HG03460 (cell line): ENCODE results near the gene SRI.
"Not testable (repeated sequence)": the region's sequence is repeated elsewhere in the genome, so short reads cannot be mapped to it uniquely, and the experiment has no call there.

ENCODE experiments used
- ATAC-seq: cut with Tn5 transposase; IDR thresholded peaks from one replicate; pipeline ENCODE4 v1.9.1; 2021; ENCODE audit not compliant: unreplicated experiment

Gene SRI

DNA sequence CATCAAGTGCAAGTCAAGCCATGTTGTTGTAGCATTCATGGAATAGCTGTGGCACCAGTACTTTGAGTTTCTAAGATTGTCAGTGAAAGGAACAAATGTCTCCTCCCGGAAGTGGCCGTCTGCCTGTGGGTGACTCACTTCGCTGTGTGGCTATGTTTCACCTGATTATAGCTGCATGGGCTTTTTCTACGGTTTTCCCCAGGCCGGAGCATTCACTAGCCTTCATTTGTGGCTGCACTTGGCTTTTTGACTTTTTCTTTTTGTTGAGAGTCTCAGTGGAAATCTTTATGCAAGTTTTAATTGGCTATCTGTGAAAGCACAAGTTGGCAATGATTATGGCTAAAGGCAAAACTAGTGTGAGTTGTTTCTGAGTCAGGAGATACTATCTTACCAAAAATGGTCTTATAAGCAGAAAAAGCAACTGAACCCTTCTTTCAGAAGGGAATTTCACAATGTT is 35.0 kb downstream of the SRI start:
- no peak for ATAC-seq

DNA sequence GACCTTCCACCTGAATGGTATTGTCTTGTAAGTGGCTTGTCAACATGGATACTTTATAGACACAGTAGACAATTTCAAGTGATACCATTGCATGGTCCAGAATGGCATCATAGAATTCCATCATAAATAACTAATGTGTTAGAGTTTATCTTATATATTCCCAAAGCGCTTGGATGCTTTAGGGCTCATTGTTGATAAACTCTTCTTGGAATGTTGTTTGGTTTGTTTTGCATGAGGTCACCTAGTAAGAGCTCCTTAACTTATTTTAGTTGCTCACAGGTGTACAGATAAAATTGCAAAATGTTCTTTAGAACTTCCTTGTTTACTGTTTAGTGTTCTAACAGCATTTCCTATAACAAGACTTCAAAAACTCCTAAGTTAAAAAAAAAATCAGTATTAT is 36.8 kb downstream of the SRI start:
- ATAC-seq, result no peak

DNA sequence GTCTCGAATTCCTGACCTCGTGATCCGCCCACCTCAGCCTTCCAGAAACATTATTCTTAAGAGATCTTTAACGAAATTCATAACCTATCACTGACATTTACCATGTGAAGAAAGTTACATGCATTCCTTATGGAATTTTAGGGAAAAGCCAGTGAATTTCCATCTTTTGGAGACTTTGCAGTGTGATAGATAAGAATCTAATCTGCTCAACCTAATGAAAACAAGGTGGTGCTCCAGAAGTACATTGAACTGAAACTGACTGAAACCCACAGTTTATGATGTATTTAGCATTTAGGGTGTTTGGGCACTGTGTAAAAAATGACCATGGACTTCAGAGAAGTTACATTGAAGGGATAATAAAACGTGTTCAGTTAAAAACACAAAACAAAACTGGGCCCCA is 43.6 kb downstream of the SRI start:
- no peak for ATAC-seq

DNA sequence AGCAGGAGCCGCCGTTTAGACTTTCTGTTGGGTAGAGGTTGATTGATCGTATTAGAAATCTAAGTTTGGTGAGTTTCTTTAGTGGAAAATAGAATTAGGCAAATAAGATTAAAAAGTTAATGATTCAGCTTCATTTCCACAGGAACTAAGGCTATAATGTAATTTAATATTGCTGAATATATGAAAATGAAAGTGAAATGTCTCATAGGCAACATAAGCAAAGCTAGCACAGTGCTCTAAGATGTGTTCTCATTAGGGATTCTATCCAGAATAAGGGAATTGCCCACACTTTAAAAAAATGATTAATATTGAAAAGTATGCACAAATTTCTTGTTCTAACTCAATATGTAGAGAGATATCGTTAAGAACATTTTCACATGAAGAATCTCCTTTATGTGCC is 47.0 kb downstream of the SRI start:
- ATAC-seq, result no peak

DNA sequence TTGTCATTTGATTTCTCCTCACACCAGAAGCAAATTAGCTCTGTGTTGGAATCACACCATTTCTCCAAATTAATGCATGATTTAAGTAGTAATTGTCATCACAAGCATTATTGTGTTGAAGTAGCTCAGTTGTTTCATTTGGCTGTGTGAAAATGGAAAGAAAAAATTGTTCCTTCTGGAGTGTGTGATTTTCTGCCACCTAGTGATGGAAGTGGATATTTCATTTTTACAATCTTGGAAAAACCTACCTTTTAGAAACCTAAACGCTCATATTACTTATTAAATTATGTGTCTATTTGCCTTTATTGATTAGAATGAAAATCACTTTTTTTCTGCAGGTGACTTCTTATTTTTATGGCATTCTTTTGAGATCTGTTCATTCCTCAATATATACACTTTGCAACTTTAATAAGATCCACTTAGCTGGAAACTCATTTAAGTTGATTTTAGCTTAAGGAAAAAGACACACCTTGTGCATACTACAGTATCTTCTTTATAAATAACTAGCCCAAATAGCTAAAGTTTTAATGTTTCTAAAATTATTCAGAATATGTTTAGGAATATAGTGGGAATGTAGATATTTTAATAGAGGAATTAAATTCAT is 50.0 kb downstream of the SRI start:
- ATAC-seq, result no peak

DNA sequence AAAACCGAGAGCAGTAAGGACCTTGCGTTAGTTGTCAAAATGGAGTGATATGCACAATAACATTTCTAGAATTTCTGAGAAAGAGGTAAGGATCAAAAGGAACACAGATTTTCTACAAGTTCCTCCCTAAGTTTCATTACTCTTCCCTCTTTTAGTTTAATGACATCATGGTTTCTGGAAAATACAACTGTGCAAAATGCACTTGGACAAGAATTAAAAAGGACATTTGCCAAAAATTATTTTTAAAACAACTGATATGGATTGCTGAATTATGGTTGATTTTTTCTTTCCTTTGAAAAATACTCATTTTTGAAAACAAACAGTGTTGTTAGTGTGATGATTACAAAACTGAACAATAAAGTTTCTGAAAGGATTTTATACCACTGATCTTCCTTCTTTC is 52.1 kb downstream of the SRI start:
- ATAC-seq, result no peak

DNA sequence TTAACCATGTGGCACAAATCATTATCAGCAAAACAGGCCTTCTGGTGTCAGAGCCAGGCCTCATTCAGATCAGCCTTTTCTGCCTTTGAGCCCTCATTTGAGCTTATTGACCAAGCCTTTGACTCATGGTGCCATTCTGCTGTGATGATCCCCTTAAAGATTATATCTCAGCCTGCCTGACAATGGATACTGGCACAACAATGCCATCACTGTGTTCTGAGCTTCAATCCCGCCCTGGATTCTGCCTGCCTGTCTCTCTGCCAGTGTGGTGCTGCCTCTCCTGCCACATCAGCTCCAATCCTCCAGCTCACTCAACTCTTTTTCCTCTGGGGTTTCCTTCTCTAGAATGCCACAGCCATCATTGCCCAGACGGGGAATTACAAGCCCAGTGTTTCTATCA is 52.6 kb downstream of the SRI start:
- no peak for ATAC-seq

DNA sequence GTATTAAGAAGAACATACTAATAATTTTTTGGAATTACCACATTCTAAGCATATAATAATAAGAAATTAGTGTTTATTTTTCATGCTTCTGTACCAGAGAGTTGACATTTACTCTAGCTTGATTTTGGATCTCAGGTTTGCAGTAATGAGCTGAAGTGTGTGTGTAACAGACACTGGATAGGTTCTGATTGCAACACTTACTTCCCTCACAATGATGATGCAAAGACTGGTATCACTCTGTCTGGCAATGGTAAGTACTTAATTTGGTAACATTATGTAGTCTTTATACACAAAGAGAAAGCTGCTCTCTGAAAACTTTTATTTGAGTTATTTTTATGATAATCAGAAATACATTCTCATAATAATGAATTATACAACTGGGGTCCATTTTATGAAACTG is 54.1 kb downstream of the SRI start:
- ATAC-seq, result no peak

DNA sequence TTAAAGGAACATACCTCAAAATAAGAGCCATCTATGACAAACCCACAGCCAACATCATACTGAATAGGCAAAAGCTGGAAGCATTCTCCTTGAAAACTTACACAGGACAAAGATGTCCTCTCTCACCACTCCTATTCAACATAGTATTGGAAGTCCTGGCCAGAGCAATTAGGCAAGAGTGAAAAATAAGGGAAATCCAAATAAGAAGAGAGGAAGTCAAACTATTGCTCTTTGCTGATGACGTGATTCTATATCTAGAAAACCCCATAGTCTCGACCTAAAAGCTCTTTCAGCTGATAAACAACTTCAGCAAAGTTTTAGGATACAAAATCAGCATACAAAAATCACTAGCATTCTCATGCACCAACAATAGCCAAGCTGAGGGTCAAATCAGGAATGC is 60.1 kb downstream of the SRI start:
- not testable (repeated sequence) for ATAC-seq

DNA sequence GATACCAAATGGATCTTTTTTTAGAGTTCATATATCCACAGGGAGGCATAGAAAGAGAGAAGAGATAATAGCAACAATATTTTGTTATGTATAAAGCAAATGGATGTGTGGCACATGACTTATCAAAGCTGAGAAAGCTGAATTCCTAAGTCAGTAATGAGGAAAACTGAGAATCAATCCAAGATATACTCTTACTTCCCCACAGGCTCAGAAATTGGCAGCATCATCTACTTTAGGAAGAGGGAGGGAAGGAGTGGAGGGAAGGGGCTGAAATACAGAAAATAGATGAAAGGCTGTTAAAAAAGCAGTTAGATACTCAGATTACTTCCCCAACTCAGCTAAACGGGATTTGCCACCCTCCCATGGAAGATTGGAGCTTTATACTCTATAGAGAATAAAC is 63.5 kb downstream of the SRI start:
- no peak for ATAC-seq

DNA sequence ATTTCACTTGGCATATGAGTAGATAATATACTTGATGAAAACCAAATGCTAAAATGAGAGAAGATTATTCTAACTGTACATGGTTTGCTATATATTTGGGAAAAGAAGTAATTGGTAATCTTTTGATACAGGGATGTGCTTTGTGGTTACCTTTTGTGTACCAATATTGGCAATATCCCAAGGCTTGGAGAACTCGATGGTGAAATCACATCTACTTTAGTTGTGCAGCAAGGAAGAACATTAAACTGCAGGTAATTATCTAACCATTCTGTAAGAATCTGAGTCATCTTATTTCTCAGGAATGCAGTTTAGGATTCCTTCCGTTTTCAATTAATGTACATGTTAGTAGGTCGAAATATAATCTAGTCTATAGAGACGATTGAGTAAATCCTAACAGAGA is 64.1 kb downstream of the SRI start:
- no peak for ATAC-seq
